WTC11 (cell line): Measurements from ENCODE around the gene ADPRS. TPM values are rescaled to one million over a fixed set of nuclear protein-coding genes. Genes with fewer than 3 reads are reported as not detected.
A peak's percentile ranks its signal among the peaks of the same experiment; 100 is the strongest.

Source experiments
- ATAC-seq: fragments of 200-7000 bp; cut with Tn5 transposase; 2 replicates; pipeline ENCODE4 v1.10.0; 2021; ENCODE audit warnings: mild to moderate bottlenecking, moderate library complexity
- CTCF ChIA-PET: fragments of 300-600 bp; sonication (Branson Sonifier 250); formaldehyde crosslinking; loops from one replicate; lab custom pipeline; 2021; ENCODE audit warnings: antibody characterized with exemption; lab: Charles Lee
- POLR2A ChIA-PET: fragments of 350-600 bp; sonication (Branson Sonifier 250); formaldehyde crosslinking; loops from one replicate; lab custom pipeline; 2021; ENCODE audit warnings: antibody characterized with exemption; lab: Charles Lee
- DNase-seq: peaks from one replicate; pipeline ENCODE4 v3.0.0; 2021; ENCODE audit warnings: low spot score
- H3K27ac Mint-ChIP-seq: 2 replicates; pipeline ENCODE4 v1.8.0; 2021; ENCODE audit warnings: mixed read lengths
- H3K27me3 Mint-ChIP-seq: 2 replicates; pipeline ENCODE4 v1.8.0; 2021; ENCODE audit warnings: low read depth, mild to moderate bottlenecking, moderate library complexity, mixed read lengths
- H3K36me3 Mint-ChIP-seq: 2 replicates; pipeline ENCODE4 v1.8.0; 2021; ENCODE audit warnings: mixed read lengths
- H3K4me1 Mint-ChIP-seq: 2 replicates; pipeline ENCODE4 v1.8.0; 2022; ENCODE audit warnings: mixed read lengths
- H3K4me3 Mint-ChIP-seq: 2 replicates; pipeline ENCODE4 v1.8.0; 2021; ENCODE audit warnings: mild to moderate bottlenecking, moderate library complexity, mixed read lengths
- H3K9me3 Mint-ChIP-seq: 2 replicates; pipeline ENCODE4 v1.8.0; 2021; ENCODE audit warnings: mixed read lengths
- CBFB ChIP-seq: sonication (generic); formaldehyde crosslinking; IDR thresholded peaks from 2 replicates; pipeline ENCODE4 v1.8.1; 2022; ENCODE audit warnings: mild to moderate bottlenecking, low read depth, missing genetic modification reagents
- FOXP1 ChIP-seq: sonication (generic); formaldehyde crosslinking; IDR thresholded peaks from 2 replicates; pipeline ENCODE4 v1.8.0; 2022; ENCODE audit warnings: missing genetic modification reagents, mild to moderate bottlenecking, moderate library complexity, borderline replicate concordance
- FOXP4 ChIP-seq: sonication (generic); formaldehyde crosslinking; IDR thresholded peaks from 2 replicates; pipeline ENCODE4 v1.8.0; 2022; ENCODE audit warnings: mild to moderate bottlenecking, missing genetic modification reagents
- MAX ChIP-seq: sonication (generic); formaldehyde crosslinking; IDR thresholded peaks from 2 replicates; pipeline ENCODE4 v1.8.0; 2022; ENCODE audit warnings: mild to moderate bottlenecking, missing genetic modification reagents
- NFE2L1 ChIP-seq: sonication (generic); formaldehyde crosslinking; IDR thresholded peaks from 2 replicates; pipeline ENCODE4 v1.8.1; 2023; ENCODE audit warnings: missing genetic modification reagents
- SP1 ChIP-seq: sonication (generic); formaldehyde crosslinking; conservative IDR thresholded peaks from 2 replicates; pipeline ENCODE4 v1.8.1; 2022; ENCODE audit warnings: missing genetic modification reagents
- USF1 ChIP-seq: sonication (generic); formaldehyde crosslinking; IDR thresholded peaks from 2 replicates; pipeline ENCODE4 v1.8.0; 2022; ENCODE audit warnings: mild to moderate bottlenecking, missing genetic modification reagents
- USF2 ChIP-seq: sonication (generic); formaldehyde crosslinking; IDR thresholded peaks from 2 replicates; pipeline ENCODE4 v1.8.1; 2023; ENCODE audit warnings: mild to moderate bottlenecking, missing genetic modification reagents, moderate library complexity
- ZBTB21 ChIP-seq: sonication (generic); formaldehyde crosslinking; IDR thresholded peaks from 2 replicates; pipeline ENCODE4 v1.8.1; 2023; ENCODE audit warnings: mild to moderate bottlenecking, missing genetic modification reagents, borderline replicate concordance
- ZBTB43 ChIP-seq: sonication (generic); formaldehyde crosslinking; IDR thresholded peaks from 2 replicates; pipeline ENCODE4 v1.8.1; 2023; ENCODE audit warnings: mild to moderate bottlenecking, missing genetic modification reagents
- ZSCAN18 ChIP-seq: fragments of 250-450 bp; sonication (Bioruptor Pico); IDR thresholded peaks from 2 replicates; pipeline ENCODE4 v2.1.2; 2022; ENCODE audit warnings: mild to moderate bottlenecking, moderate library complexity
- total RNA-seq: library from RNA; stranded (reverse); gene quantifications from 3 replicates; pipeline ENCODE4 v1.2.3, GENCODE V29; 2021

The ADPRS gene
- total RNA-seq, 1 experiment from 2014 or later, result 32.7 TPM

GRCh38 chr1:36125129-36125991 is 36.7 kb downstream of the ADPRS start, which contains the start of gene COL8A2:
Gene COL8A2, minus strand, starts transcription at chr1:36125222. Its CDS starts 24,980 bp downstream, at chr1:36100242.
- peaks cover 13% of the 10 kb centered on the region for H3K4me1 Mint-ChIP-seq
- H3K9me3 Mint-ChIP-seq, result no peaks in the 10 kb centered on the region
- H3K36me3 Mint-ChIP-seq, result no peaks in the 10 kb centered on the region
- no peak within 1 kb of the TSS for H3K27ac Mint-ChIP-seq
- peak within 1 kb of the TSS; percentile 72 for H3K4me3 Mint-ChIP-seq
- POLR2A ChIA-PET, result interaction anchor here (0.5 kb wide), 1 partner anchor 1475 kb away, joined by 7 read pairs; no protein-coding TSS in a partner anchor
- peak; percentile 23 for ATAC-seq
- peaks cover 40% of the 10 kb centered on the region for H3K27me3 Mint-ChIP-seq
- TF ChIP-seq FOXP1 (CRISPR knock-in tag) (peak; percentile 26; the same call in 1 of the 2 replicates), MAX (CRISPR knock-in tag) (peak; percentile 62), USF2 (CRISPR knock-in tag) (peak; percentile 86), ZBTB43 (CRISPR knock-in tag) (0 out of 2 replicates have a peak, but pooled peaks have one; percentile 59), ZSCAN18 (no peak), NFE2L1 (0 out of 2 replicates have a peak, but pooled peaks have one; percentile 12), SP1 (0 out of 2 replicates have a peak, but pooled peaks have one; percentile 12), CBFB (CRISPR knock-in tag) (no peak), USF1 (peak; percentile 79), FOXP4 (CRISPR knock-in tag) (0 out of 2 replicates have a peak, but pooled peaks have one; percentile 45)
- TF ChIP-seq, all 79 proteins: peak for 8
- DNase-seq, result peak; percentile 30
- CTCF ChIA-PET, result no interaction called here

- TF ChIP-seq ZBTB21 (no peak), SP1 (0 out of 2 replicates have a peak, but pooled peaks have one; percentile 22)
- TF ChIP-seq, all 79 proteins: peak for 1
- Mint-ChIP-seq H3K9me3 (no peaks in the 10 kb centered on the region), H3K4me3 (peak overlapping the region; percentile 62), H3K27me3 (peaks cover 40% of the 10 kb centered on the region), H3K27ac (no peak overlapping the region), H3K36me3 (no peaks in the 10 kb centered on the region), H3K4me1 (peaks cover 13% of the 10 kb centered on the region)
- ATAC-seq, result no peak
- DNase-seq, result no peak
- ChIA-PET CTCF (interaction anchor here (1.0 kb wide), 1 partner anchor 29 kb away, joined by 5 read pairs; no protein-coding TSS in a partner anchor), POLR2A (no interaction called here)
Measured at GRCh38 chr1:36126005-36126716, 37.5 kb downstream of the ADPRS start.
